Measurements from ENCODE around the gene DRG2. TPM values are rescaled to one million over a fixed set of nuclear protein-coding genes. Genes with fewer than 3 reads are reported as not detected.

Gene DRG2
- total RNA-seq, 1 donor = 40.2 TPM

DNA sequence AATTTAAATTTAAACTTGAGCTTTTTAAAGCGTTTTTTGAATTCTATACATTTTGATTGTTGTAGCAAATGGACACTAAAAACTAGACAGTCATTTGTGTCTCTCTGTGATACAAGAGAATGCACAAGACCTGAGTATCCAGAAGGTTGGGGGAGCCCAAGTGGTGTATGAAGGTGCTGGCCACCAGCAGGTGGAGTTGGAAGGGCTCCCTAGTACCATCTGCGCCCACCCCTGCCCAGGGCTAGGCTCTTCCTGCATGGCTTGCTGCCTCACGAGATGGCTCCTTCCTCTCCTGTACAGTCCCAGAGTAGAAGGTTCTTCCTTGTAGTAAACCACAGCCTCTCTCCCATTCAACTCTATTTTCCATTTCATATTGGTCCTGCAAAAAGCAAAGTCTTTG, 31.5 kb upstream of the DRG2 start:
- no peaks in the 10 kb centered on the region for H3K79me2 ChIP-seq (ENCODE audit: insufficient read depth, low read length)

DNA sequence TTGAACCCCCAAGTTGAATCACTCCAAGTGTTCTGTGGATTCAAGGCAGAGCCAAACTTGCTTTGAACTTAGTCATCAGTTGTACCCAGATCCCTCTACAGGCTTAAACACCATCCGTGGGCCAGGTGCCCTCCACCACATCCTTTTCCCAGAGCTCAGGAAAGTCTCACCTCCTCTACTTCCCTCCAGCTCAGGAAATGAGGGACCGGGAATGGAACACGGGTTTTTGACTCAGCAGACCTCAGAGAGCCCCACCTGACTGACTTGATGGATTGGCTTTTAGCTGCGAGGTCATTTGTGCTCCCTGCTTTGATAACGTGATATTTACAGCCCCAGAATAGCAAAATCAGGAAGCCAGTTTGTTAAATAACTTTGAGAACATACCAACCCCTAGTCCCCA, 28.5 kb upstream of the DRG2 start:
- Histone ChIP-seq H3K4me2 (ENCODE audit: insufficient read depth, low read length) (no peak overlapping the region), H3K79me2 (ENCODE audit: insufficient read depth, low read length) (no peaks in the 10 kb centered on the region), H4K20me1 (ENCODE audit: insufficient read depth, low read length) (peaks cover 2% of the 10 kb centered on the region), H3K36me3 (ENCODE audit: insufficient read depth, low read length) (peaks cover 45% of the 10 kb centered on the region), H3K9me3 (ENCODE audit: low read depth, low read length) (no peaks in the 10 kb centered on the region), H3K4me3 (ENCODE audit: insufficient read depth, low read length) (no peak overlapping the region), H3K4me1 (ENCODE audit: insufficient read depth, low read length) (no peaks in the 10 kb centered on the region), H3K27me3 (ENCODE audit: insufficient read depth, low read length) (no peaks in the 10 kb centered on the region), H3K27ac (ENCODE audit: low read depth, low read length) (no peak overlapping the region), H2AFZ (ENCODE audit: low read length) (no peak overlapping the region)
- no peak for DNase-seq (ENCODE audit: insufficient read length, low spot score, missing footprints)
- TF ChIP-seq, protein P1, sequence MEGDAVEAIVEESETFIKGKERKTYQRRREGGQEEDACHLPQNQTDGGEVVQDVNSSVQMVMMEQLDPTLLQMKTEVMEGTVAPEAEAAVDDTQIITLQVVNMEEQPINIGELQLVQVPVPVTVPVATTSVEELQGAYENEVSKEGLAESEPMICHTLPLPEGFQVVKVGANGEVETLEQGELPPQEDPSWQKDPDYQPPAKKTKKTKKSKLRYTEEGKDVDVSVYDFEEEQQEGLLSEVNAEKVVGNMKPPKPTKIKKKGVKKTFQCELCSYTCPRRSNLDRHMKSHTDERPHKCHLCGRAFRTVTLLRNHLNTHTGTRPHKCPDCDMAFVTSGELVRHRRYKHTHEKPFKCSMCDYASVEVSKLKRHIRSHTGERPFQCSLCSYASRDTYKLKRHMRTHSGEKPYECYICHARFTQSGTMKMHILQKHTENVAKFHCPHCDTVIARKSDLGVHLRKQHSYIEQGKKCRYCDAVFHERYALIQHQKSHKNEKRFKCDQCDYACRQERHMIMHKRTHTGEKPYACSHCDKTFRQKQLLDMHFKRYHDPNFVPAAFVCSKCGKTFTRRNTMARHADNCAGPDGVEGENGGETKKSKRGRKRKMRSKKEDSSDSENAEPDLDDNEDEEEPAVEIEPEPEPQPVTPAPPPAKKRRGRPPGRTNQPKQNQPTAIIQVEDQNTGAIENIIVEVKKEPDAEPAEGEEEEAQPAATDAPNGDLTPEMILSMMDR (IDR thresholded peaks at IDR 0.05; ENCODE audit: extremely low read depth, low read depth, low read length) = no peak

More for the DNA sequence above, 31.5 kb upstream of the DRG2 start:
- Histone ChIP-seq H4K20me1 (ENCODE audit: insufficient read depth, low read length) (peaks cover 4% of the 10 kb centered on the region), H3K4me1 (ENCODE audit: insufficient read depth, low read length) (no peaks in the 10 kb centered on the region), H3K4me3 (ENCODE audit: insufficient read depth, low read length) (no peak overlapping the region), H3K4me2 (ENCODE audit: insufficient read depth, low read length) (no peak overlapping the region), H2AFZ (ENCODE audit: low read length) (no peak overlapping the region), H3K27me3 (ENCODE audit: insufficient read depth, low read length) (no peaks in the 10 kb centered on the region), H3K36me3 (ENCODE audit: insufficient read depth, low read length) (peaks cover 40% of the 10 kb centered on the region), H3K9me3 (ENCODE audit: low read depth, low read length) (no peaks in the 10 kb centered on the region), H3K27ac (ENCODE audit: low read depth, low read length) (no peak overlapping the region)
- TF ChIP-seq, protein P1 (IDR thresholded peaks at IDR 0.05; ENCODE audit: extremely low read depth, low read depth, low read length) = no peak
- DNase-seq (ENCODE audit: insufficient read length, low spot score, missing footprints) = no peak

DNA sequence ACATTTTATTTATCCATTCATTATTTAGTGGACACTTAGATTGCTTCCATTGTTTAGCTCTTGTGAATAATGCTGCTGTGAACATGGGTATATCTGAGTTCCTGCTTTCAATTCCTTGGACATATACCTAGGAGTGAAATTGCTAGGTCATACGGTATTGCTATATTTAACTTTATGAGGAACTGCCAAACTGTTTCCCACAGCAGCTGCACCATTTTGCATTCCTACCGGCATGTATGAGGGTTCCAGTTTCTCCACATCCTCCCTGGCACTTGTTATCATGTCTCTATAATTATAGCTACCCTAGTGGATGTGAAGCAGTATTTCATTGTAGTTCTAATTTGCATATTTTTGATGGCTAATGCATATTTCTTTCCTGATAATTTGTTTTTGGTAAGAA, 23.7 kb upstream of the DRG2 start:
- H3K4me2 ChIP-seq (ENCODE audit: insufficient read depth, low read length) = no peak overlapping the region
- H3K4me1 ChIP-seq (ENCODE audit: insufficient read depth, low read length) = peaks cover 5% of the 10 kb centered on the region
- H3K27me3 ChIP-seq (ENCODE audit: insufficient read depth, low read length) = no peaks in the 10 kb centered on the region
- no peaks in the 10 kb centered on the region for H4K20me1 ChIP-seq (ENCODE audit: insufficient read depth, low read length)
- H3K9me3 ChIP-seq (ENCODE audit: low read depth, low read length) = no peaks in the 10 kb centered on the region
- H3K79me2 ChIP-seq (ENCODE audit: insufficient read depth, low read length) = no peaks in the 10 kb centered on the region
- TF ChIP-seq, protein P1 (IDR thresholded peaks at IDR 0.05; ENCODE audit: extremely low read depth, low read depth, low read length) = no peak
- H3K4me3 ChIP-seq (ENCODE audit: insufficient read depth, low read length) = no peak overlapping the region
- no peak overlapping the region for H3K27ac ChIP-seq (ENCODE audit: low read depth, low read length)
- H2AFZ ChIP-seq (ENCODE audit: low read length) = no peak overlapping the region
- H3K36me3 ChIP-seq (ENCODE audit: insufficient read depth, low read length) = peaks cover 29% of the 10 kb centered on the region
- DNase-seq (ENCODE audit: insufficient read length, low spot score, missing footprints) = no peak

DNA sequence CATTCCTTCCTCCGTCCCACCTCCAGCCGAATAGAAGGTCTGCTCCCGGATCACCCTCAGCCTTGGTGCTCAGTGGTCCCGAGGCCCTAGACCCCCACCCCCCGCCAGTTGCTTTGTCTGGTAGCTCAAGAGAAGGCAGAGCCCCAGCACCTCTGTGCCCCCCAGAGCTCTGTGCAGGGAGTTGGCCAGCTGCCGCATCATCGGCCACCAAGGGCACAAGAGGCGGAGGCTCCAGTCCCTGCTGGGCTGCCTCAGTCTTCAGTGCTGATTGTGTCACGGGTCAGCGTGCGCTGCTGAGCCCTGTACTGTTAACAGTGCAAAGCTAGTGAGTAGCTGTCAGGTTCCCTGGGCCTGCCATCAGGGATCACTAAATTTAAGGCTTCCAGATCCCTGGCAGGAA, 22.2 kb upstream of the DRG2 start:
- peaks cover 22% of the 10 kb centered on the region for H3K36me3 ChIP-seq (ENCODE audit: insufficient read depth, low read length)
- no peak overlapping the region for H3K27ac ChIP-seq (ENCODE audit: low read depth, low read length)
- no peaks in the 10 kb centered on the region for H3K9me3 ChIP-seq (ENCODE audit: low read depth, low read length)
- H4K20me1 ChIP-seq (ENCODE audit: insufficient read depth, low read length) = no peaks in the 10 kb centered on the region
- DNase-seq (ENCODE audit: insufficient read length, low spot score, missing footprints) = no peak
- no peak overlapping the region for H3K4me2 ChIP-seq (ENCODE audit: insufficient read depth, low read length)
- H3K79me2 ChIP-seq (ENCODE audit: insufficient read depth, low read length) = no peaks in the 10 kb centered on the region
- H3K4me3 ChIP-seq (ENCODE audit: insufficient read depth, low read length) = no peak overlapping the region
- peaks cover 6% of the 10 kb centered on the region for H3K4me1 ChIP-seq (ENCODE audit: insufficient read depth, low read length)
- no peaks in the 10 kb centered on the region for H3K27me3 ChIP-seq (ENCODE audit: insufficient read depth, low read length)
- TF ChIP-seq, protein P1 (IDR thresholded peaks at IDR 0.05; ENCODE audit: extremely low read depth, low read depth, low read length) = no peak
- H2AFZ ChIP-seq (ENCODE audit: low read length) = no peak overlapping the region

Measured in osteoblast (primary cell).